Nasal cavity respiratory epithelium epithelial cell of viscerocranial mucosa (primary cell): ENCODE data around the gene MASP2. TPM values are rescaled to one million over a fixed set of nuclear protein-coding genes. Genes with fewer than 3 reads are reported as not detected.

ENCODE experiments used
- total RNA-seq: library from RNA; depleted of rRNA; stranded (reverse); fragments of >200 nt; gene quantifications from 2 replicates; pipeline ENCODE4 v1.2.3, GENCODE V29; 2014

Gene MASP2
- total RNA-seq = not detected in 2 replicates

GRCh38 chr1:11046625-11047365 is at the start of gene MASP2:
Gene MASP2 (minus strand): TSS chr1:11047239. CDS start chr1:11047207, 32 bp downstream.

DNA sequence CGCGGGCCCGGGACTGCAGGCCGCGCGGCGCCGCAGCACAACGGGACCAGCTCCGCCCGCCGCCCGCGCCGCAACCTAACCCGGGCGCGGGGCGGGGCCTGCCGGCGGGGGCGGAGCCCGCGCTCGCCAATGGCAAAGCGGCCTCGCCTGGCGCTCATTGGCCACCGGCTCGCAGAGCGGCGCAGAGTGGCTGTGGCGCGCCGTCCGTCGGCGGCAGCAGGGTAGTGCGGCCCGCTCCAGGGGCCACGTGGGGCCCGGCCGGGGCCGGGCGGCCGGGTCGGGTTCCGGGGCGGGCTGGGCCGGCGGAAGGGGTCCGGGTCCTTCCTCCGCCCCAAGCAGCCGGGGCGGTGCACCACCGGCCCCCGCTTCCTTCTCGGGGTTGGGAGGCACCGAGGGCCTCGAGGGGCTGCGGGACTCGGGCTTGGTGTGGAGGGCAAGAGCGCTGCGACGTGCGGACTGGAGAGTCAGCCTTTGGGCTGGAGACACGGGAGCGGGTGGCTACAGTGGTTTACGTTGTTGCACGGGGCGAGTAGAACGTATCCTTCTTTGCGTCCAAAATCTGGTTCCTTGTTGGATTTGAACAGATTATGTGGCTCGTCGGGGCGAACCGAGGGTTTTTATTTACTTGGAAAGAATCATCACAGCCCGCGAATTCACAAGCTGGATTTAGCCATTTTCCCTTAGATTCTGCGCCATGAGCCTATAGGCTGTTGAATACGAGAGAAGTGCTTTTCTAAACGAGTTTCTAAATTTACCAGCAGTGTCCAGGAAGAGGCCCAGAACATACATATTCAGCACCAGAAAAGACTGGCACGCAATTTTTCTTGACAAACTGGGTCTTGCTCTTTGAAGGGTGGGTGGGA is 13.2 kb upstream of the MASP2 start, which contains the start of gene SRM:
Gene SRM (minus strand): TSS at position 51 of the 863 bp plus-strand sequence. CDS start 75 bp downstream, outside the sequence.

GRCh38 chr1:11012260-11013159 is 34.5 kb downstream of the MASP2 start, which contains the start of gene TARDBP:
Gene TARDBP (plus strand): TSS chr1:11012654. CDS start chr1:11013728, 1,074 bp downstream.

Other genes starting within 250 kb of the MASP2 start
- gene TARDBP, start 34.6 kb downstream of the MASP2 start, total RNA-seq = 147 and 150 TPM in 2 replicates
- 15.4 and 36.1 TPM in 2 replicates for gene SRM, start 12.8 kb upstream of the MASP2 start, total RNA-seq
- 33.5 and 50.4 TPM in 2 replicates for gene EXOSC10, start 52.6 kb upstream of the MASP2 start, total RNA-seq
- gene ANGPTL7, start 142.1 kb upstream of the MASP2 start, total RNA-seq = not detected in 2 replicates
- gene MTOR, start 215.3 kb upstream of the MASP2 start, total RNA-seq = 40.0 and 78.4 TPM in 2 replicates
- gene UBIAD1, start 226.0 kb upstream of the MASP2 start, total RNA-seq = 16.4 and 18.7 TPM in 2 replicates